ENCODE data around the gene NEK7.

DNA sequence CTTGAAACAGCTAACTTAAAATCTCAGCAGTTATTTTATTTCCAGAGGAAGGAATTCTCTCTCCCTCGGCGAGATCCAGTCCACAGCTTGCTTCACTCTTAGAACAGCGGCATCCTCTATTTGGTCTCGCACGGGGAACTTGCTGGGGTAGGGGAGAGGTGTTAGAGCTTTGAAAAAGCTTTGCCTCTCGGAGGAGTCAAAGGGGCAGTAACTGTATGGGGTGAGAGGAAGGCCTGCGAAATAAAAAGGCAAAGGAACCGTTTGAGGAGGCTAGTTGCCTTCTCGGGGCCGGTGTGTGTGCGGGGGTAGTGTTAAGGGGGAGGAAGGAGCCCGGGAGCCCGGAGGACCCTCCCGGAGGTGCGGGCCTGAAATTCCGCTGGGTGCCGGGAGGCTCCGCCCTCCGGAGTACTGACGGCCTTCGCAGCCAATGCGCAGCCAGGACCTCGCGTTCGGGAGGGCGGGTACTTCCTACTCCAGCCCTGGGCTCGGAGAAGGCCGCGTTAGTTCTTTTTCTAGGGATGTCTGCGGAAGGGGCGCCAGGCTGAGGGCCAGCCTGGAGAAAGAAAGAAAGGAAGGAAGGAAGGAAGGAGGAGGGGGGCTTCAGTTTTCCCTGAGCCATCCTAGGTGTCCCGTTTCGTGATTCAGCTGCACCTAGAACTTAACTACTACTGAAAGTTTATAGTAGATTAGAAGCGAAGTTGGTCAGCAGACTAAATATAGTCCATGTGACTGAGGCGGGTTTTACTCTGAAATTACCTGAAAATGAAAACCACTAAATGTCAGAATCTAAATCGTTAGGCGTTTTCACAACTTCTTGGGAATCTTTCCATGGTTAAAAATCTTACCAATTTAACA is 2.2 kb downstream of the NEK7 start:
- TF ChIP-seq EZH2 (IDR thresholded peaks at IDR 0.05) (no peak), EZH2phosphoT487 (IDR thresholded peaks at IDR 0.05) (no peak)
- TF ChIP-seq, protein P1, sequence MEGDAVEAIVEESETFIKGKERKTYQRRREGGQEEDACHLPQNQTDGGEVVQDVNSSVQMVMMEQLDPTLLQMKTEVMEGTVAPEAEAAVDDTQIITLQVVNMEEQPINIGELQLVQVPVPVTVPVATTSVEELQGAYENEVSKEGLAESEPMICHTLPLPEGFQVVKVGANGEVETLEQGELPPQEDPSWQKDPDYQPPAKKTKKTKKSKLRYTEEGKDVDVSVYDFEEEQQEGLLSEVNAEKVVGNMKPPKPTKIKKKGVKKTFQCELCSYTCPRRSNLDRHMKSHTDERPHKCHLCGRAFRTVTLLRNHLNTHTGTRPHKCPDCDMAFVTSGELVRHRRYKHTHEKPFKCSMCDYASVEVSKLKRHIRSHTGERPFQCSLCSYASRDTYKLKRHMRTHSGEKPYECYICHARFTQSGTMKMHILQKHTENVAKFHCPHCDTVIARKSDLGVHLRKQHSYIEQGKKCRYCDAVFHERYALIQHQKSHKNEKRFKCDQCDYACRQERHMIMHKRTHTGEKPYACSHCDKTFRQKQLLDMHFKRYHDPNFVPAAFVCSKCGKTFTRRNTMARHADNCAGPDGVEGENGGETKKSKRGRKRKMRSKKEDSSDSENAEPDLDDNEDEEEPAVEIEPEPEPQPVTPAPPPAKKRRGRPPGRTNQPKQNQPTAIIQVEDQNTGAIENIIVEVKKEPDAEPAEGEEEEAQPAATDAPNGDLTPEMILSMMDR (IDR thresholded peaks at IDR 0.05), result no peak
